ENCODE results near the gene LMAN1. TPM values are rescaled to one million over a fixed set of nuclear protein-coding genes. Genes with fewer than 3 reads are reported as not detected.

The LMAN1 gene
- total RNA-seq, 1 donor from 2014 or later = 141 TPM

- DNase-seq (ENCODE audit: low spot score) = no peak
- Mint-ChIP-seq H3K9me3 (no peaks in the 10 kb centered on the region), H3K36me3 (ENCODE audit: low read depth) (no peaks in the 10 kb centered on the region), H3K27ac (no peak overlapping the region), H3K4me1 (ENCODE audit: low read depth) (no peaks in the 10 kb centered on the region), H3K4me3 (ENCODE audit: low read depth) (no peak overlapping the region), H3K27me3 (ENCODE audit: low read depth) (peaks cover 67% of the 10 kb centered on the region)
- intact Hi-C loops (cut with micrococcal nuclease) = no loop called here
Measured at GRCh38 chr18:59279722-59280121, 79.3 kb downstream of the LMAN1 start.

- no peak for DNase-seq (ENCODE audit: low spot score)
- Mint-ChIP-seq H3K36me3 (ENCODE audit: low read depth) (no peaks in the 10 kb centered on the region), H3K9me3 (no peaks in the 10 kb centered on the region), H3K27ac (no peak overlapping the region), H3K4me1 (ENCODE audit: low read depth) (no peaks in the 10 kb centered on the region), H3K27me3 (ENCODE audit: low read depth) (peaks cover 68% of the 10 kb centered on the region), H3K4me3 (ENCODE audit: low read depth) (no peak overlapping the region)
- intact Hi-C loops (cut with micrococcal nuclease) = no loop called here
Measured at GRCh38 chr18:59279193-59279592, 79.9 kb downstream of the LMAN1 start.

GRCh38 chr18:59278793-59279192, 80.3 kb downstream of the LMAN1 start:
- no peaks in the 10 kb centered on the region for H3K9me3 Mint-ChIP-seq
- H3K36me3 Mint-ChIP-seq (ENCODE audit: low read depth) = no peaks in the 10 kb centered on the region
- intact Hi-C loops (cut with micrococcal nuclease) = no loop called here
- no peak overlapping the region for H3K4me3 Mint-ChIP-seq (ENCODE audit: low read depth)
- H3K27ac Mint-ChIP-seq = no peak overlapping the region
- H3K27me3 Mint-ChIP-seq (ENCODE audit: low read depth) = peaks cover 69% of the 10 kb centered on the region
- no peak for DNase-seq (ENCODE audit: low spot score)
- H3K4me1 Mint-ChIP-seq (ENCODE audit: low read depth) = peaks cover 1% of the 10 kb centered on the region

Other genes starting within 250 kb of the LMAN1 start
- gene SEC11C, start 219.4 kb downstream of the LMAN1 start, total RNA-seq = 198 and 208 TPM in 2 replicates
- gene GRP, start 139.1 kb downstream of the LMAN1 start, total RNA-seq = not detected in 2 replicates
- 0.32 TPM in 1 of 2 replicates, not detected in the other for gene RAX, start 85.8 kb downstream of the LMAN1 start, total RNA-seq
- gene CPLX4, start 40.6 kb downstream of the LMAN1 start, total RNA-seq = not detected in 2 replicates